Neural cell (in vitro differentiated cells): ENCODE data around the gene OR7A17. TPM values are rescaled to one million over a fixed set of nuclear protein-coding genes. Genes with fewer than 3 reads are reported as not detected.

ENCODE experiments used
- H2AFZ ChIP-seq: fragments of 200-600, 300-800 bp; sonication (generic), shearing (Covaris generic); 2 replicates; pipeline ENCODE4 v1.6.0; 2014; ENCODE audit warnings: low read depth, mild to moderate bottlenecking, antibody characterized with exemption, low read length, moderate library complexity
- H3F3A ChIP-seq: fragments of 200-600 bp; shearing (Covaris generic); 2 replicates; pipeline ENCODE4 v1.6.1; 2016; ENCODE audit warnings: mild to moderate bottlenecking, moderate library complexity, mixed read lengths, antibody characterized with exemption, low read length; ENCODE audit not compliant: insufficient read depth, poor library complexity, severe bottlenecking
- H3K27ac ChIP-seq: fragments of 200-600, 300-800 bp; sonication (generic), shearing (Covaris generic); 2 replicates; pipeline ENCODE4 v1.5.1; 2014; ENCODE audit warnings: mild to moderate bottlenecking, low read length, moderate library complexity
- H3K27me3 ChIP-seq: fragments of 300-800, 200-600 bp; sonication (generic), shearing (Covaris generic); 2 replicates; pipeline ENCODE4 v1.6.0; 2014; ENCODE audit warnings: mild to moderate bottlenecking, low read depth, low read length, moderate library complexity; ENCODE audit not compliant: insufficient read depth
- H3K36me3 ChIP-seq: fragments of 300-800, 200-600 bp; sonication (generic), shearing (Covaris generic); 2 replicates; pipeline ENCODE4 v1.5.1; 2014; ENCODE audit warnings: mild to moderate bottlenecking, antibody characterized with exemption, low read length, moderate library complexity; ENCODE audit not compliant: insufficient read depth
- H3K4me2 ChIP-seq: fragments of 300-800, 200-600 bp; sonication (generic), shearing (Covaris generic); 2 replicates; pipeline ENCODE4 v1.6.0; 2014; ENCODE audit warnings: mild to moderate bottlenecking, low read length
- H3K4me3 ChIP-seq: fragments of 300-800, 200-600 bp; sonication (generic), shearing (Covaris generic); 2 replicates; pipeline ENCODE4 v1.5.1; 2014; ENCODE audit warnings: mild to moderate bottlenecking, low read length, moderate library complexity
- H3K79me2 ChIP-seq: fragments of 200-600 bp; shearing (Covaris generic); replicated peaks from 2 replicates; pipeline ENCODE4 v1.6.0; 2014; ENCODE audit warnings: mild to moderate bottlenecking, low read length, moderate library complexity; ENCODE audit not compliant: insufficient read depth
- H3K9ac ChIP-seq: fragments of 300-800, 200-600 bp; sonication (generic), shearing (Covaris generic); 2 replicates; pipeline ENCODE4 v1.6.1; 2016; ENCODE audit warnings: mild to moderate bottlenecking, low read length, mixed read lengths
- H3K9me2 ChIP-seq: fragments of 200-600 bp; shearing (Covaris generic); 2 replicates; pipeline ENCODE4 v1.6.1; 2016; ENCODE audit warnings: mild to moderate bottlenecking, low read length, mixed read lengths; ENCODE audit not compliant: insufficient read depth
- H3K9me3 ChIP-seq: fragments of 200-600, 300-800 bp; sonication (generic), shearing (Covaris generic); 2 replicates; pipeline ENCODE4 v1.6.1; 2016; ENCODE audit warnings: mild to moderate bottlenecking, mixed run types, low read length, moderate library complexity, mixed read lengths
- H4K20me1 ChIP-seq: fragments of 200-600 bp; shearing (Covaris generic); 2 replicates; pipeline ENCODE4 v1.6.1; 2016; ENCODE audit warnings: mild to moderate bottlenecking, mixed run types; ENCODE audit not compliant: insufficient read depth
- CTCF ChIP-seq: fragments of 450-650 bp; IDR thresholded peaks from 2 replicates; pipeline ENCODE4 v1.5.1; 2014; ENCODE audit warnings: antibody characterized with exemption, mild to moderate bottlenecking, moderate library complexity; ENCODE audit not compliant: poor library complexity, severe bottlenecking
- EP300 ChIP-seq: fragments of 450-650 bp; conservative IDR thresholded peaks from 2 replicates; pipeline ENCODE4 v1.6.1; 2014; ENCODE audit warnings: antibody characterized with exemption, mild to moderate bottlenecking, moderate library complexity; ENCODE audit not compliant: poor library complexity, severe bottlenecking
- EZH2 ChIP-seq: fragments of 200-600, 300-800 bp; shearing (Covaris generic), sonication (generic); IDR thresholded peaks from 2 replicates; pipeline ENCODE4 v1.6.1; 2014; ENCODE audit warnings: antibody characterized with exemption, low read length, borderline replicate concordance, mild to moderate bottlenecking; ENCODE audit not compliant: insufficient read depth, poor library complexity, severe bottlenecking
- MXI1 ChIP-seq: fragments of 450-650 bp; conservative IDR thresholded peaks from 2 replicates; pipeline ENCODE4 v1.6.1; 2014; ENCODE audit warnings: antibody characterized with exemption, mild to moderate bottlenecking; ENCODE audit not compliant: poor library complexity, severe bottlenecking
- POLR2AphosphoS5 ChIP-seq: IDR thresholded peaks from 2 replicates; pipeline ENCODE4 v1.6.1; 2012
- RAD21 ChIP-seq: fragments of 450-650 bp; conservative IDR thresholded peaks from 2 replicates; pipeline ENCODE4 v1.6.1; 2014; ENCODE audit warnings: antibody characterized with exemption, mild to moderate bottlenecking, moderate library complexity
- REST ChIP-seq: IDR thresholded peaks from 2 replicates; pipeline ENCODE4 v1.6.1; 2012; ENCODE audit warnings: borderline replicate concordance
- SMC3 ChIP-seq: fragments of 450-650 bp; conservative IDR thresholded peaks from 2 replicates; pipeline ENCODE4 v1.6.1; 2014; ENCODE audit warnings: antibody characterized with exemption, mild to moderate bottlenecking, moderate library complexity; ENCODE audit not compliant: poor library complexity
- TAF1 ChIP-seq: IDR thresholded peaks from 2 replicates; pipeline ENCODE4 v1.6.1; 2012; ENCODE audit warnings: low read depth
- polyA plus RNA-seq: library from polyadenylated mRNA; depleted of rRNA; stranded (reverse); fragments of >200 nt; gene quantifications from 2 replicates; pipeline ENCODE4 v1.2.3, GENCODE V29; 2014

Gene OR7A17
- polyA plus RNA-seq, 1 donor from 2014 or later, result not detected

GRCh38 chr19:14915116-14915515 lies 29.2 kb upstream of the OR7A17 start:
- TF ChIP-seq CTCF, result no peak
- no peak for TF ChIP-seq REST
- TF ChIP-seq EZH2, result no peak
- no peak for TF ChIP-seq RAD21
- no peak for TF ChIP-seq MXI1
- no peak for TF ChIP-seq SMC3
- TF ChIP-seq POLR2AphosphoS5, result no peak
- no peak for TF ChIP-seq TAF1
- TF ChIP-seq EP300, result no peak
- H3K9me2 ChIP-seq, result no peaks in the 10 kb centered on the region
- H3K27me3 ChIP-seq, result no peaks in the 10 kb centered on the region
- no peaks in the 10 kb centered on the region for H4K20me1 ChIP-seq
- no peaks in the 10 kb centered on the region for H3K9me3 ChIP-seq
- H3K36me3 ChIP-seq, result no peaks in the 10 kb centered on the region
- no peak overlapping the region for H2AFZ ChIP-seq
- H3K4me2 ChIP-seq, result no peak overlapping the region
- no peaks in the 10 kb centered on the region for H3K79me2 ChIP-seq
- H3K27ac ChIP-seq, result no peak overlapping the region
- no peak overlapping the region for H3K4me3 ChIP-seq
- no peak overlapping the region for H3K9ac ChIP-seq
- H3F3A ChIP-seq, result no peaks in the 10 kb centered on the region

- H2AFZ ChIP-seq, result no peak overlapping the region
- H3K9me2 ChIP-seq, result no peaks in the 10 kb centered on the region
- H3K79me2 ChIP-seq, result no peaks in the 10 kb centered on the region
- TF ChIP-seq MXI1 (no peak), RAD21 (no peak), REST (no peak), EZH2 (no peak), CTCF (no peak), SMC3 (no peak), EP300 (no peak), TAF1 (no peak), POLR2AphosphoS5 (no peak)
- H3K9ac ChIP-seq, result no peak overlapping the region
- H3K4me2 ChIP-seq, result no peak overlapping the region
- no peaks in the 10 kb centered on the region for H4K20me1 ChIP-seq
- no peak overlapping the region for H3K4me3 ChIP-seq
- no peaks in the 10 kb centered on the region for H3F3A ChIP-seq
- H3K27ac ChIP-seq, result no peak overlapping the region
- H3K9me3 ChIP-seq, result no peaks in the 10 kb centered on the region
- no peaks in the 10 kb centered on the region for H3K36me3 ChIP-seq
- H3K27me3 ChIP-seq, result no peaks in the 10 kb centered on the region
Observed at GRCh38 chr19:14906711-14907110, 20.8 kb upstream of the OR7A17 start.
